HFFc6 (cell line): ENCODE results near the gene SLIT1. TPM values are rescaled to one million over a fixed set of nuclear protein-coding genes. Genes with fewer than 3 reads are reported as not detected.

Experiments used
- DNase-seq: peaks from one replicate; pipeline ENCODE4 v3.0.0-alpha.2; 2018
- H3K27ac Mint-ChIP-seq: 2 replicates; pipeline ENCODE4 v1.8.0; 2020; ENCODE audit warnings: mild to moderate bottlenecking, mixed read lengths
- H3K27me3 Mint-ChIP-seq: 2 replicates; pipeline ENCODE4 v1.8.0; 2021; ENCODE audit warnings: mild to moderate bottlenecking, moderate library complexity, mixed read lengths; ENCODE audit not compliant: insufficient read depth
- H3K36me3 Mint-ChIP-seq: 2 replicates; pipeline ENCODE4 v1.8.0; 2021; ENCODE audit warnings: low read depth, mixed read lengths
- H3K4me1 Mint-ChIP-seq: 2 replicates; pipeline ENCODE4 v1.8.0; 2020; ENCODE audit warnings: low read depth, mixed read lengths
- H3K4me3 Mint-ChIP-seq: 2 replicates; pipeline ENCODE4 v1.8.0; 2020; ENCODE audit warnings: mild to moderate bottlenecking, moderate library complexity, mixed read lengths
- H3K9me3 Mint-ChIP-seq: 2 replicates; pipeline ENCODE4 v1.8.0; 2020; ENCODE audit warnings: mild to moderate bottlenecking, mixed read lengths
- total RNA-seq, 6 experiments: library from RNA; stranded (reverse); fragmentation: NEBNext Ultra II Directional; extraction: Animal tissue kit (Norgen Biotek cat#: 25700); gene quantifications; 2 replicates in 1 of 6; 3 replicates in 5 of 6; pipeline ENCODE4 v1.2.3, GENCODE V29; 2021
- TF ChIP-seq, protein P1 (sequence below): fragments of 200-600 bp; sonication (generic); IDR thresholded peaks from 2 replicates; pipeline ENCODE4 v1.5.0; 2021; ENCODE audit warnings: antibody characterized with exemption, mild to moderate bottlenecking

SLIT1 gene
- total RNA-seq, 6 experiments from 2014 or later, result 0.05 TPM; not detected in 5

- DNase-seq, result no peak
- H3K27me3 Mint-ChIP-seq, result peaks cover 63% of the 10 kb centered on the region
Measured at GRCh38 chr10:97139651-97140048, 46.1 kb downstream of the SLIT1 start.

GRCh38 chr10:97138846-97139245 lies 46.9 kb downstream of the SLIT1 start:
- H3K4me1 Mint-ChIP-seq, result no peaks in the 10 kb centered on the region
- TF ChIP-seq, protein P1, sequence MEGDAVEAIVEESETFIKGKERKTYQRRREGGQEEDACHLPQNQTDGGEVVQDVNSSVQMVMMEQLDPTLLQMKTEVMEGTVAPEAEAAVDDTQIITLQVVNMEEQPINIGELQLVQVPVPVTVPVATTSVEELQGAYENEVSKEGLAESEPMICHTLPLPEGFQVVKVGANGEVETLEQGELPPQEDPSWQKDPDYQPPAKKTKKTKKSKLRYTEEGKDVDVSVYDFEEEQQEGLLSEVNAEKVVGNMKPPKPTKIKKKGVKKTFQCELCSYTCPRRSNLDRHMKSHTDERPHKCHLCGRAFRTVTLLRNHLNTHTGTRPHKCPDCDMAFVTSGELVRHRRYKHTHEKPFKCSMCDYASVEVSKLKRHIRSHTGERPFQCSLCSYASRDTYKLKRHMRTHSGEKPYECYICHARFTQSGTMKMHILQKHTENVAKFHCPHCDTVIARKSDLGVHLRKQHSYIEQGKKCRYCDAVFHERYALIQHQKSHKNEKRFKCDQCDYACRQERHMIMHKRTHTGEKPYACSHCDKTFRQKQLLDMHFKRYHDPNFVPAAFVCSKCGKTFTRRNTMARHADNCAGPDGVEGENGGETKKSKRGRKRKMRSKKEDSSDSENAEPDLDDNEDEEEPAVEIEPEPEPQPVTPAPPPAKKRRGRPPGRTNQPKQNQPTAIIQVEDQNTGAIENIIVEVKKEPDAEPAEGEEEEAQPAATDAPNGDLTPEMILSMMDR, result no peak
- H3K27ac Mint-ChIP-seq, result no peak overlapping the region
- DNase-seq, result no peak
- H3K27me3 Mint-ChIP-seq, result peaks cover 58% of the 10 kb centered on the region
- H3K9me3 Mint-ChIP-seq, result no peaks in the 10 kb centered on the region
- no peak overlapping the region for H3K4me3 Mint-ChIP-seq
- no peaks in the 10 kb centered on the region for H3K36me3 Mint-ChIP-seq

More at GRCh38 chr10:97139651-97140048, 46.1 kb downstream of the SLIT1 start:
- H3K4me3 Mint-ChIP-seq, result no peak overlapping the region
- no peaks in the 10 kb centered on the region for H3K4me1 Mint-ChIP-seq
- no peaks in the 10 kb centered on the region for H3K36me3 Mint-ChIP-seq
- H3K9me3 Mint-ChIP-seq, result no peaks in the 10 kb centered on the region
- TF ChIP-seq, protein P1, result no peak
- no peak overlapping the region for H3K27ac Mint-ChIP-seq

DNA sequence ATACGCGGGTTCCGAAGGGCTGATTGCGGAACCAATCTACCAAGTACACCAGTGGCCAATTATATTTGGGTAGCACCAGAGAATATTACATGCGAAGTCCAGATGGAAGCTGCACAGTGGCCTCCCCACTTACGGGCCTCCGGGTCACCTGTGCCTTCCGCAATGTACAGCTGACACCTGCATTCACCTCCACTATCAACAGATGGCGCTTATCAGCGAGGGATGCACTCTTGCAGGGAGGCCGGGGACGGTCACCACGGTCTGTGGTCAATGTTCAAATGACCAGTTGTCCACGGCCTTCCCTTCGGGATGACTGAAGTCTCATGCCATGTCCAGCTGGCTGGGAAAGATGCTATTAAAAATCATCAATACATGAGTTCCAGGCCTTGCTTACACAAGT lies 47.6 kb downstream of the SLIT1 start:
- peaks cover 58% of the 10 kb centered on the region for H3K27me3 Mint-ChIP-seq
- no peaks in the 10 kb centered on the region for H3K4me1 Mint-ChIP-seq
- H3K9me3 Mint-ChIP-seq, result no peaks in the 10 kb centered on the region
- no peak overlapping the region for H3K27ac Mint-ChIP-seq
- H3K36me3 Mint-ChIP-seq, result no peaks in the 10 kb centered on the region
- no peak for DNase-seq
- no peak overlapping the region for H3K4me3 Mint-ChIP-seq
- TF ChIP-seq, protein P1, result no peak

- Mint-ChIP-seq H3K4me1 (no peaks in the 10 kb centered on the region), H3K27ac (no peak overlapping the region), H3K9me3 (no peaks in the 10 kb centered on the region), H3K36me3 (no peaks in the 10 kb centered on the region), H3K4me3 (no peak overlapping the region), H3K27me3 (peaks cover 59% of the 10 kb centered on the region)
- TF ChIP-seq, protein P1, result no peak
- DNase-seq, result no peak
Measured at GRCh38 chr10:97136756-97137155, 49.0 kb downstream of the SLIT1 start.

- H3K4me1 Mint-ChIP-seq, result no peaks in the 10 kb centered on the region
- H3K27me3 Mint-ChIP-seq, result peaks cover 54% of the 10 kb centered on the region
- H3K36me3 Mint-ChIP-seq, result no peaks in the 10 kb centered on the region
- no peak overlapping the region for H3K4me3 Mint-ChIP-seq
- no peak overlapping the region for H3K27ac Mint-ChIP-seq
- TF ChIP-seq, protein P1, result no peak
- no peak for DNase-seq
- H3K9me3 Mint-ChIP-seq, result no peaks in the 10 kb centered on the region
Measured at GRCh38 chr10:97135464-97135863, 50.3 kb downstream of the SLIT1 start.

DNA sequence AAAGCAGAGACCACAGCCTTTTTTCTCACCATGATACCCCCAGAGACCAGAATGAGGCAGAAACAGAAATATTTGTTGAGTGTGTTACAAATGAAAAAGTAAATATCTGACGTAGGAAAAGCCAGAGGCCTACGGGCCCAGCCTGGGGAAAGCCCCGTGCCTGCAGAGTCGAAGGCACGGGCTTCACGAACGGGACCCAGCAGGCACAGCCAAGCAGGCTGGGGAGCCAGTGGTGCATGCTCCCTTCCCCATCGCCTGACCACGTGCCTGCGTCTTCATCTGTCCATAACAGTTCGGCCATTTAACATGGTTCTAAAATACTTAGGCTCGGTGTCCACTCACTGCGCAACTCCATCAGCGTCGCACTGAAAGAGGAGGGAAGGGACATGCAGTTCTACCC lies 50.8 kb downstream of the SLIT1 start:
- H3K27ac Mint-ChIP-seq, result no peak overlapping the region
- H3K27me3 Mint-ChIP-seq, result peaks cover 57% of the 10 kb centered on the region
- TF ChIP-seq, protein P1, result no peak
- H3K4me1 Mint-ChIP-seq, result no peaks in the 10 kb centered on the region
- H3K9me3 Mint-ChIP-seq, result no peaks in the 10 kb centered on the region
- H3K36me3 Mint-ChIP-seq, result no peaks in the 10 kb centered on the region
- no peak overlapping the region for H3K4me3 Mint-ChIP-seq
- DNase-seq, result no peak
